Loucy (cell line): Measurements from ENCODE around the gene RUNX1.

Experiments used
- EZH2phosphoT487 ChIP-seq: fragments of 200-600 bp; IDR thresholded peaks from 2 replicates; pipeline ENCODE4 v1.6.1; 2018; ENCODE audit warnings: antibody characterized with exemption, mild to moderate bottlenecking, moderate library complexity, borderline replicate concordance
- TF ChIP-seq, protein P1 (sequence below): fragments of 200-600 bp; sonication (generic); conservative IDR thresholded peaks from 2 replicates; pipeline ENCODE4 v1.5.1; 2014; ENCODE audit warnings: mild to moderate bottlenecking, antibody characterized with exemption, low read length

DNA sequence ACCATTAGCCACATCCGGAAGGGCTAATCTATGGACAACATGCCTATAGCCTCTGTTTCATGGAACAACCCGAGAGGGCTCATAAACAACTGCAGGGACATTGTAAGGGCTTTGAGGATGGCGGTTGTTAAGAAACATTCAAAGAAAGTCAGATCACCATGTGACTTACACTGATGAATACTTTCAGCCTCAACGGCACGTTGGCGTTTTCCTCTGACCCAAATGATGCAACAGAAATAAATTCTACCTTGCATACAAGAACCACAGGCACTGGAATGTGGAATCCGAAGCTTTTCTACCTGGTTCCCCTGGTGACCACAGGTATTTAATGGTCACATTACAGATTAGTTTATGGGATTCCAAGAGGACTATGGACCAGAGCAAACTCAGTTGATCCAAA lies 273.3 kb downstream of the RUNX1 start:
- TF ChIP-seq, protein P1, sequence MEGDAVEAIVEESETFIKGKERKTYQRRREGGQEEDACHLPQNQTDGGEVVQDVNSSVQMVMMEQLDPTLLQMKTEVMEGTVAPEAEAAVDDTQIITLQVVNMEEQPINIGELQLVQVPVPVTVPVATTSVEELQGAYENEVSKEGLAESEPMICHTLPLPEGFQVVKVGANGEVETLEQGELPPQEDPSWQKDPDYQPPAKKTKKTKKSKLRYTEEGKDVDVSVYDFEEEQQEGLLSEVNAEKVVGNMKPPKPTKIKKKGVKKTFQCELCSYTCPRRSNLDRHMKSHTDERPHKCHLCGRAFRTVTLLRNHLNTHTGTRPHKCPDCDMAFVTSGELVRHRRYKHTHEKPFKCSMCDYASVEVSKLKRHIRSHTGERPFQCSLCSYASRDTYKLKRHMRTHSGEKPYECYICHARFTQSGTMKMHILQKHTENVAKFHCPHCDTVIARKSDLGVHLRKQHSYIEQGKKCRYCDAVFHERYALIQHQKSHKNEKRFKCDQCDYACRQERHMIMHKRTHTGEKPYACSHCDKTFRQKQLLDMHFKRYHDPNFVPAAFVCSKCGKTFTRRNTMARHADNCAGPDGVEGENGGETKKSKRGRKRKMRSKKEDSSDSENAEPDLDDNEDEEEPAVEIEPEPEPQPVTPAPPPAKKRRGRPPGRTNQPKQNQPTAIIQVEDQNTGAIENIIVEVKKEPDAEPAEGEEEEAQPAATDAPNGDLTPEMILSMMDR: no peak
- TF ChIP-seq EZH2phosphoT487: no peak
